ENCODE data around the gene CD69.

The CD69 gene

DNA sequence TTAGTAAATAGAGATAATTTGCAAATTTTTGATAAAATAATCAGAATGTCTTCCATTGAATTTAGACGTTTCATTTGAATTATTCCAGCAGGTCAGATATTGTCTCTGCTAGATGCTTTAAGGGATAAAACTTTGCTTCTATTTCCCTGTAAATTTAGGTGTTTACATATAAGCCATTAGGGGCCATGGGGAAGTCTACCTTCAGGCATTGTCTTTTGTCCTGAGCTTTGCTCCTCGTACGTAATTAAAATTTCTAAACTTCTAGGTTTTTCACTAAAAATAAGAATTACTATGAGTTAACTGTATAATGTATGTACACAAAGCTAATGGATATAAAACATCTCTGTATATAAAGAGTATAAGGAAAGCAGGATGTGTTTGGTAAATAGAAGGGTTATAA, 24.1 kb upstream of the CD69 start:
- DNase-seq = no peak
- no peaks in the 10 kb centered on the region for H3K79me1 ChIP-seq (ENCODE audit: low read length)
- no peak overlapping the region for H3K18ac ChIP-seq (ENCODE audit: low read length)
- WGBS (ENCODE audit: extremely low coverage, insufficient coverage, low lambda C conversion rate) = no CpG with 5 or more reads among the region's 3 CpGs
- H2BK120ac ChIP-seq (ENCODE audit: low read depth, low read length) = no peak overlapping the region
- no peaks in the 10 kb centered on the region for H3K4me1 ChIP-seq (ENCODE audit: control insufficient read depth, low read depth, low read length)
- H2BK15ac ChIP-seq (replicated peaks; ENCODE audit: low read depth) = no peak overlapping the region
- no peak overlapping the region for H3K4me2 ChIP-seq (ENCODE audit: low read length)
- H3K56ac ChIP-seq (ENCODE audit: low read length) = no peak overlapping the region
- no peak overlapping the region for H3K27ac ChIP-seq (ENCODE audit: low read depth, low read length)
- H3K79me2 ChIP-seq (ENCODE audit: control insufficient read depth, insufficient read depth, low read length) = no peaks in the 10 kb centered on the region
- no peaks in the 10 kb centered on the region for H3K36me3 ChIP-seq (ENCODE audit: control insufficient read depth, insufficient read depth, low read length)
- H4K8ac ChIP-seq (ENCODE audit: low read depth, low read length) = no peak overlapping the region
- no peak overlapping the region for H3K4ac ChIP-seq (ENCODE audit: low read depth, low read length)
- no peak overlapping the region for H4K5ac ChIP-seq (ENCODE audit: low read length)
- no peaks in the 10 kb centered on the region for H3K27me3 ChIP-seq (ENCODE audit: insufficient read depth, low read length, poor library complexity)
- H2BK5ac ChIP-seq (ENCODE audit: low read length) = no peak overlapping the region
- no peak overlapping the region for H3K4me3 ChIP-seq (ENCODE audit: low read length)
- H2AK5ac ChIP-seq (ENCODE audit: low read length) = no peak overlapping the region
- no peak overlapping the region for H3K23ac ChIP-seq (ENCODE audit: low read length)
- no peak overlapping the region for H3K9ac ChIP-seq (ENCODE audit: low read length)

DNA sequence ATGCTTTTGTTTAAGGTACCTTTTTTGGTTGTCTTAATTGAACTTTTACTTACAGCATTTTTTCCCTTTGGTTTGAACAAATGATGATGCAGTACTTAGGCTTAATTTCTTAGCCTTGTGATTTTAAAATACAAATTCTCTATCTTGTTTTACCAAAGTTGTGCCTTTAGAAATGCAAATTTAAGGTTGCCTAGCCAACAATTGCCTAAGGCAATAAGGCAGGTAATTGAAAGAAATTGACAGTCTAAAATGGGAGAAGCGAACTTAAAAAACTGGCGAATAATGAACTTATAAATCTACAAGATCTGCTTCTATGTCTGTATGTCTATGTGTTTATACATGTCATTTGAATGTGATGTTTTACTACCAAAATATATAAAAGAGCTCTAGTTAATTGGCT, 23.6 kb upstream of the CD69 start:
- Histone ChIP-seq H3K4me1 (ENCODE audit: control insufficient read depth, low read depth, low read length) (no peaks in the 10 kb centered on the region), H3K79me2 (ENCODE audit: control insufficient read depth, insufficient read depth, low read length) (no peaks in the 10 kb centered on the region), H3K27me3 (ENCODE audit: insufficient read depth, low read length, poor library complexity) (no peaks in the 10 kb centered on the region), H3K27ac (ENCODE audit: low read depth, low read length) (no peak overlapping the region), H3K18ac (ENCODE audit: low read length) (no peak overlapping the region), H4K5ac (ENCODE audit: low read length) (no peak overlapping the region), H3K23ac (ENCODE audit: low read length) (no peak overlapping the region), H2BK120ac (ENCODE audit: low read depth, low read length) (no peak overlapping the region), H2AK5ac (ENCODE audit: low read length) (no peak overlapping the region), H3K9ac (ENCODE audit: low read length) (no peak overlapping the region), H3K56ac (ENCODE audit: low read length) (no peak overlapping the region), H3K4me2 (ENCODE audit: low read length) (no peak overlapping the region), H2BK15ac (replicated peaks; ENCODE audit: low read depth) (no peak overlapping the region), H3K4ac (ENCODE audit: low read depth, low read length) (no peak overlapping the region), H3K36me3 (ENCODE audit: control insufficient read depth, insufficient read depth, low read length) (no peaks in the 10 kb centered on the region), H3K4me3 (ENCODE audit: low read length) (no peak overlapping the region), H2BK5ac (ENCODE audit: low read length) (no peak overlapping the region), H4K8ac (ENCODE audit: low read depth, low read length) (no peak overlapping the region), H3K79me1 (ENCODE audit: low read length) (no peaks in the 10 kb centered on the region)
- DNase-seq = no peak
- no CpG with 5 or more reads among the region's 2 CpGs for WGBS (ENCODE audit: extremely low coverage, insufficient coverage, low lambda C conversion rate)

DNA sequence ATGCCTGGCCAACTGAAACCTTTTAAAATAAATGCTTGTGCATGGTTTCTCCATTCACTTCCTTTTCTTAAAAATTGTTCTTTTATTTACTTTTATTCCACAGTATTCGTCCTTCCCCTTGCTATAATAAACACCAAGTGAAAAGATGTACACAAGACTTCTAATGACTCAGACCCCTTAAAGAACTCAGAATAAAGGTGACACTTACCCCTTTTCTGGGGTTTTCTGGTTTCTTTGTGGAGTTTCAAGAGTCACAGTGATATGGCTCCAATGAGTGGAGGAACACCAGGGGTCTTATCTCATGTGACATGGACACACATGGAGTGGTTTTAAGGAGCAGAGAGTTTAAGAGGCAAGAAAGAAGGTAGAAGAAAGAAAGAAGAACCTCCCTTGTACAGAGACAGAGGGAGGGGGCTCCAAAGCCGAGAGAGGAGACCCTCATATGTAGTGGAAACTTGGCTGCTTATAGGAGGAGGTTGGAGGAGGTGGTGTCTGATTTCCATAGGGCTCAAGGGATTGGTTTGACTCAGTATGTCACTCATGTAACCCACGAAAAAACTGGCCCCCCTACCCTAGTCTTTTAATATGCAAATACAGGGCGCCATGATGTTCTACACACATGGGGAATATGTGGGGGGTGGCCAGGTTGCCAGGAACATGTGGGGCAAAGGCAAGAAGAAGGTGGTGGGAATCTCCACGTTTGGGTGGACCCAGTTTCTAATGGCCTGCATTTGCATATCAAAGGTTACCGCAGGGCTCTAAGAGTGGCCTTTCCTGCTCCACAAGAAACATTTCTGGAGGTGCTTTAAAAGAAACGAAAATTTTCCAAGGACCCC, 22.1 kb upstream of the CD69 start:
- H3K23ac ChIP-seq (ENCODE audit: low read length) = no peak overlapping the region
- no peaks in the 10 kb centered on the region for H3K4me1 ChIP-seq (ENCODE audit: control insufficient read depth, low read depth, low read length)
- no peaks in the 10 kb centered on the region for H3K27me3 ChIP-seq (ENCODE audit: insufficient read depth, low read length, poor library complexity)
- no peak for DNase-seq
- no peak overlapping the region for H3K56ac ChIP-seq (ENCODE audit: low read length)
- H3K4ac ChIP-seq (ENCODE audit: low read depth, low read length) = no peak overlapping the region
- H3K9ac ChIP-seq (ENCODE audit: low read length) = no peak overlapping the region
- H3K79me2 ChIP-seq (ENCODE audit: control insufficient read depth, insufficient read depth, low read length) = no peaks in the 10 kb centered on the region
- no peak overlapping the region for H3K4me2 ChIP-seq (ENCODE audit: low read length)
- no peak overlapping the region for H3K27ac ChIP-seq (ENCODE audit: low read depth, low read length)
- no peak overlapping the region for H3K4me3 ChIP-seq (ENCODE audit: low read length)
- no peak overlapping the region for H2BK5ac ChIP-seq (ENCODE audit: low read length)
- no peak overlapping the region for H2BK120ac ChIP-seq (ENCODE audit: low read depth, low read length)
- no CpG with 5 or more reads among the region's 7 CpGs for WGBS (ENCODE audit: extremely low coverage, insufficient coverage, low lambda C conversion rate)
- no peak overlapping the region for H2AK5ac ChIP-seq (ENCODE audit: low read length)
- no peak overlapping the region for H4K5ac ChIP-seq (ENCODE audit: low read length)
- H3K36me3 ChIP-seq (ENCODE audit: control insufficient read depth, insufficient read depth, low read length) = no peaks in the 10 kb centered on the region
- H2BK15ac ChIP-seq (replicated peaks; ENCODE audit: low read depth) = no peak overlapping the region
- no peaks in the 10 kb centered on the region for H3K79me1 ChIP-seq (ENCODE audit: low read length)
- H3K18ac ChIP-seq (ENCODE audit: low read length) = no peak overlapping the region
- H4K8ac ChIP-seq (ENCODE audit: low read depth, low read length) = no peak overlapping the region

DNA sequence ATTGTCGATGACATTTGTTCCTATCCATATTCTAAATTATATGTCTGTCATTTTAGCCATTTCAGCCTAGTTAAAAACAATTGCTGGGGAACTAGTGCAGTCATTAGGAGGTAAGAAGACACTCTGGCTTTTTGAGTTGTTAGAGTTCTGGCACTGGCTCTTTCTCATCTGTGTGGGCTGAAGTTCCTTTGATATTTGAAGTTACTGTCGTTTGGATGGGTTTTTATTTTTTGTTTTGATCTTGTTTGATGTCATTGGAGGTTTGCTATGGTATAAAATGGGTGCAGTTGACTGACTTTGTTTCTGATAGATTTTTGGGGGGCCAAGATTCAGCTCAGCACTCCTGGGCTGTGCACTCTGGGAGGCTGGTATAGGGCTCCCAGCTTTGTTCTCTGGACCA, 20.7 kb upstream of the CD69 start:
- H2BK5ac ChIP-seq (ENCODE audit: low read length) = no peak overlapping the region
- no peak overlapping the region for H4K5ac ChIP-seq (ENCODE audit: low read length)
- no peaks in the 10 kb centered on the region for H3K27me3 ChIP-seq (ENCODE audit: insufficient read depth, low read length, poor library complexity)

DNA sequence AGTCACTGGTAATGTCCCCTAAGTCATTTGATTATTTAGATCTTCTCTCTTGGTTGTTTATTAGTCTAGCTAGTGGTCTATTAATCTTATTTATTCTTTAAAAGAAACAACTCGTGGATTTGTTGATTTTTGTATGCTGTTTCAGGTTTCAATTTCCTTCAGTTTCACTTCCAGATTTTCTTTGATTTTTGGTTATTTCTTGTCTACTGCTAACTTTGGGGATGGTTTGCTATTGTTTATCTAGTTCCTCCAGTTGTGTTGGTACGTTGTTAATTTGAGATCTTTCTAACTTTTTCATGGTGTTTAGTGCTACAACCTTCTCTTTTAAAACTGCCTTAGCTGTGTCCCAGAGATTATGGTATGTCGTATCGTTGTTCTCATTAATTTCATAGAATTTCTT, 18.5 kb upstream of the CD69 start:
- no peak overlapping the region for H3K27ac ChIP-seq (ENCODE audit: low read depth, low read length)
- H3K23ac ChIP-seq (ENCODE audit: low read length) = no peak overlapping the region
- no peak overlapping the region for H3K4me3 ChIP-seq (ENCODE audit: low read length)
- no peaks in the 10 kb centered on the region for H3K4me1 ChIP-seq (ENCODE audit: control insufficient read depth, low read depth, low read length)
- H3K79me1 ChIP-seq (ENCODE audit: low read length) = no peaks in the 10 kb centered on the region
- no peaks in the 10 kb centered on the region for H3K27me3 ChIP-seq (ENCODE audit: insufficient read depth, low read length, poor library complexity)
- no peaks in the 10 kb centered on the region for H3K36me3 ChIP-seq (ENCODE audit: control insufficient read depth, insufficient read depth, low read length)
- H3K56ac ChIP-seq (ENCODE audit: low read length) = no peak overlapping the region
- DNase-seq = no peak
- no peak overlapping the region for H3K9ac ChIP-seq (ENCODE audit: low read length)
- no peak overlapping the region for H2BK120ac ChIP-seq (ENCODE audit: low read depth, low read length)
- no CpG with 5 or more reads among the region's 4 CpGs for WGBS (ENCODE audit: extremely low coverage, insufficient coverage, low lambda C conversion rate)
- no peaks in the 10 kb centered on the region for H3K79me2 ChIP-seq (ENCODE audit: control insufficient read depth, insufficient read depth, low read length)
- no peak overlapping the region for H4K8ac ChIP-seq (ENCODE audit: low read depth, low read length)
- H4K5ac ChIP-seq (ENCODE audit: low read length) = no peak overlapping the region
- H3K18ac ChIP-seq (ENCODE audit: low read length) = no peak overlapping the region
- H3K4ac ChIP-seq (ENCODE audit: low read depth, low read length) = no peak overlapping the region
- no peak overlapping the region for H2BK15ac ChIP-seq (replicated peaks; ENCODE audit: low read depth)
- H2AK5ac ChIP-seq (ENCODE audit: low read length) = no peak overlapping the region
- H2BK5ac ChIP-seq (ENCODE audit: low read length) = no peak overlapping the region
- H3K4me2 ChIP-seq (ENCODE audit: low read length) = no peak overlapping the region

More for the DNA sequence above, 20.7 kb upstream of the CD69 start:
- Histone ChIP-seq H3K56ac (ENCODE audit: low read length) (no peak overlapping the region), H3K27ac (ENCODE audit: low read depth, low read length) (no peak overlapping the region), H3K79me2 (ENCODE audit: control insufficient read depth, insufficient read depth, low read length) (no peaks in the 10 kb centered on the region), H4K8ac (ENCODE audit: low read depth, low read length) (no peak overlapping the region), H2BK15ac (replicated peaks; ENCODE audit: low read depth) (no peak overlapping the region), H3K23ac (ENCODE audit: low read length) (no peak overlapping the region), H3K4me1 (ENCODE audit: control insufficient read depth, low read depth, low read length) (no peaks in the 10 kb centered on the region), H3K36me3 (ENCODE audit: control insufficient read depth, insufficient read depth, low read length) (no peaks in the 10 kb centered on the region), H2AK5ac (ENCODE audit: low read length) (no peak overlapping the region), H3K9ac (ENCODE audit: low read length) (no peak overlapping the region), H3K4me3 (ENCODE audit: low read length) (no peak overlapping the region), H3K4me2 (ENCODE audit: low read length) (no peak overlapping the region), H2BK120ac (ENCODE audit: low read depth, low read length) (no peak overlapping the region), H3K79me1 (ENCODE audit: low read length) (no peaks in the 10 kb centered on the region), H3K4ac (ENCODE audit: low read depth, low read length) (no peak overlapping the region), H3K18ac (ENCODE audit: low read length) (no peak overlapping the region)
- WGBS (ENCODE audit: extremely low coverage, insufficient coverage, low lambda C conversion rate) = no CpG with 5 or more reads among the region's 2 CpGs
- DNase-seq = no peak

DNA sequence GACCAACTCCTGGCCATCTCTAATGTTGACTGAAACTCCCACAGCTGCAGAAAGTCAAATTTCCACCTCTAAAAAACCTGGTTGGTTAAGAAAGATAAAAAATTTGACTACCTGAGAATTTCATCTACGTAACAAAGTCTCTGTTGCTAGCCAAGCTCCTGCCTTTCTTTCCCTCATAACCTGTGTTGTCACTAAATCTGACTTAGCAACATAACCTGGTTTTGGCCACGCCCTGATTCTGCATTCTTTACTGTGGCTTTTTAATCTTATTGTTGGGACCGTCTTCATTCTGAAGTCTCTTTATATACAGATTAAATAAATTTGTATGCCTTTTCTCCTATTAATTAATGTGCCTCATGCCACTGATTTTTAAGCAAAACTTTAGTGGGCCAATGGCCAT, 16.1 kb upstream of the CD69 start:
- H3K9ac ChIP-seq (ENCODE audit: low read length) = no peak overlapping the region
- H3K79me1 ChIP-seq (ENCODE audit: low read length) = no peaks in the 10 kb centered on the region
- H2BK15ac ChIP-seq (replicated peaks; ENCODE audit: low read depth) = no peak overlapping the region
- no peaks in the 10 kb centered on the region for H3K27me3 ChIP-seq (ENCODE audit: insufficient read depth, low read length, poor library complexity)
- DNase-seq = no peak
- H3K79me2 ChIP-seq (ENCODE audit: control insufficient read depth, insufficient read depth, low read length) = no peaks in the 10 kb centered on the region
- H2BK120ac ChIP-seq (ENCODE audit: low read depth, low read length) = no peak overlapping the region
- H3K36me3 ChIP-seq (ENCODE audit: control insufficient read depth, insufficient read depth, low read length) = no peaks in the 10 kb centered on the region
- no peak overlapping the region for H3K4me3 ChIP-seq (ENCODE audit: low read length)
- no peak overlapping the region for H2BK5ac ChIP-seq (ENCODE audit: low read length)
- no peak overlapping the region for H2AK5ac ChIP-seq (ENCODE audit: low read length)
- no peak overlapping the region for H3K27ac ChIP-seq (ENCODE audit: low read depth, low read length)
- no peak overlapping the region for H3K4ac ChIP-seq (ENCODE audit: low read depth, low read length)
- H3K4me2 ChIP-seq (ENCODE audit: low read length) = no peak overlapping the region
- no peak overlapping the region for H3K23ac ChIP-seq (ENCODE audit: low read length)
- no peak overlapping the region for H3K56ac ChIP-seq (ENCODE audit: low read length)
- no peak overlapping the region for H4K8ac ChIP-seq (ENCODE audit: low read depth, low read length)
- WGBS (ENCODE audit: extremely low coverage, insufficient coverage, low lambda C conversion rate) = no CpG with 5 or more reads among the region's 3 CpGs
- H4K5ac ChIP-seq (ENCODE audit: low read length) = no peak overlapping the region
- H3K4me1 ChIP-seq (ENCODE audit: control insufficient read depth, low read depth, low read length) = no peaks in the 10 kb centered on the region
- no peak overlapping the region for H3K18ac ChIP-seq (ENCODE audit: low read length)

All from mesendoderm (in vitro differentiated cells).